Measurements from ENCODE around the gene TP53I11.

DNA sequence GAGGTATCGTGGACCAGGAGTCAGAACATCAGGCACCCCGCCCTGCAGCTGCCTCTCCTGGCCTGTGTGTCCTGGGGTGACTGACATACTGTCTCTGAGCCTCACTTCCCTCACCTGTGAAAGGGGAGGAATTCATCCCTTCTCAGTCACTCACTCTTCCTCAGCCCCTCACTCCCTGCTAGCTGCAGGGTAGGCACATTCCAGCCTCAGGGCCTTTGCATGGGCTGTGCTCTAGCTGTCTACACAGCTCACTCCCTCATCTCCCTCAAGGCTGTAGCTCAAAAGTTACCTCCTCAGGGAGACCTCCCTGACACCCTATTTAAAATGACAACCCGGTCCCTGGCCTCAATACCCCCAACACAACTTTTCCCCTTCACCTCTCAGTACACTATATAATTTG, 2.5 kb downstream of the TP53I11 start:
- TF ChIP-seq, protein P1, sequence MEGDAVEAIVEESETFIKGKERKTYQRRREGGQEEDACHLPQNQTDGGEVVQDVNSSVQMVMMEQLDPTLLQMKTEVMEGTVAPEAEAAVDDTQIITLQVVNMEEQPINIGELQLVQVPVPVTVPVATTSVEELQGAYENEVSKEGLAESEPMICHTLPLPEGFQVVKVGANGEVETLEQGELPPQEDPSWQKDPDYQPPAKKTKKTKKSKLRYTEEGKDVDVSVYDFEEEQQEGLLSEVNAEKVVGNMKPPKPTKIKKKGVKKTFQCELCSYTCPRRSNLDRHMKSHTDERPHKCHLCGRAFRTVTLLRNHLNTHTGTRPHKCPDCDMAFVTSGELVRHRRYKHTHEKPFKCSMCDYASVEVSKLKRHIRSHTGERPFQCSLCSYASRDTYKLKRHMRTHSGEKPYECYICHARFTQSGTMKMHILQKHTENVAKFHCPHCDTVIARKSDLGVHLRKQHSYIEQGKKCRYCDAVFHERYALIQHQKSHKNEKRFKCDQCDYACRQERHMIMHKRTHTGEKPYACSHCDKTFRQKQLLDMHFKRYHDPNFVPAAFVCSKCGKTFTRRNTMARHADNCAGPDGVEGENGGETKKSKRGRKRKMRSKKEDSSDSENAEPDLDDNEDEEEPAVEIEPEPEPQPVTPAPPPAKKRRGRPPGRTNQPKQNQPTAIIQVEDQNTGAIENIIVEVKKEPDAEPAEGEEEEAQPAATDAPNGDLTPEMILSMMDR (IDR thresholded peaks at IDR 0.05 in 4 of 5, conservative IDR thresholded peaks at IDR 0.05 in 1 of 5): no peak
- no peak for TF ChIP-seq POLR2A (IDR thresholded peaks at IDR 0.05)

All from gastrocnemius medialis (tissue), 4 donors.